NB4 (cell line): ENCODE data around the gene CCDC51.
"Not testable (repeated sequence)": the region's sequence is repeated elsewhere in the genome, so short reads cannot be mapped to it uniquely, and the experiment has no call there.

Experiments
- DNase-seq: peaks from one replicate; pipeline ENCODE4 v3.0.0; 2010; ENCODE audit warnings: low read depth
- H3K4me3 ChIP-seq: one replicate; pipeline ENCODE4 v1.5.1; 2011; ENCODE audit warnings: mild to moderate bottlenecking, low read depth, low read length, moderate library complexity
- CTCF ChIP-seq: IDR thresholded peaks from one replicate; pipeline ENCODE4 v1.5.1; 2012; ENCODE audit warnings: low read depth, low read length
- MYC ChIP-seq: IDR thresholded peaks from 2 replicates; pipeline ENCODE4 v1.6.1; 2011; ENCODE audit warnings: low read depth, low read length
- POLR2A ChIP-seq: IDR thresholded peaks from 2 replicates; pipeline ENCODE4 v1.6.1; 2011; ENCODE audit warnings: mild to moderate bottlenecking; ENCODE audit not compliant: insufficient read length; ENCODE audit errors: extremely low read depth
- TF ChIP-seq, protein P1 (sequence below): IDR thresholded peaks from 2 replicates; pipeline ENCODE4 v1.6.1; 2011; ENCODE audit warnings: low read depth, low read length

The CCDC51 gene, protein sequence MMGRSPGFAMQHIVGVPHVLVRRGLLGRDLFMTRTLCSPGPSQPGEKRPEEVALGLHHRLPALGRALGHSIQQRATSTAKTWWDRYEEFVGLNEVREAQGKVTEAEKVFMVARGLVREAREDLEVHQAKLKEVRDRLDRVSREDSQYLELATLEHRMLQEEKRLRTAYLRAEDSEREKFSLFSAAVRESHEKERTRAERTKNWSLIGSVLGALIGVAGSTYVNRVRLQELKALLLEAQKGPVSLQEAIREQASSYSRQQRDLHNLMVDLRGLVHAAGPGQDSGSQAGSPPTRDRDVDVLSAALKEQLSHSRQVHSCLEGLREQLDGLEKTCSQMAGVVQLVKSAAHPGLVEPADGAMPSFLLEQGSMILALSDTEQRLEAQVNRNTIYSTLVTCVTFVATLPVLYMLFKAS

DNA sequence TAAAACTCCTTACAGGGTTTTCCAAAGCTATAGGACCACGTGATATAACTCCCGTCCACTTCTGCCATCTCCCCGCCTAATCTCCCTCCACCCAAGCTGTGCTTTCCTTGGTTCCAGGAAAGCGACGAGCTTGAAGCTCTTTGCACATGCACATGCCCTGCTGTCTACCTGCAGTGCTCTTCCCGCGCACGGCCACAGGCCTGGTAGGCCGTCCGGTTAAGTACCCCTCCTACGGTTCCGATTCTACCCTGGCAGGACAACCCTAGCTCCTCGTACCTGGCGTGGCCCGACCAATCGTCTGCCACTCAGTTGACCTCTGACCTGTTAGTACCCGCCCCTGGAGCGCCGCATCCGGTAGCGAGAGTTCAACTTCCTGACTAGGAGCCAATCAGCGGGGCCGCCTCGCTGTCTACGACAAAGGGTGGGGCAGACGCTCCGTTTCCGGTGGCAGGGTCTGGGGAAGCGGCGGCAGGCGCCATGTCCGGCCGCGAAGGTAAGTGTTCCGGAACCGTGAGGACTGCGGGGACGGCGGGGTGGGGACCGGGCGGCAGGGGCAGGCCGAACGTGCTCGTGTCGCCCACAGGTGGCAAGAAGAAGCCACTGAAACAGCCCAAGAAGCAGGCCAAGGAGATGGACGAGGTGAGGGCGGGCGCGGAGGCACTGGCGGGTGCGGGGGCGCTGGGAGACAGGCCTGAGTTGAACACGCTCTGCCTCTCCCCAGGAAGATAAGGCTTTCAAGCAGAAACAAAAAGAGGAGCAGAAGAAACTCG is at the start of gene CCDC51, which contains the start of gene TMA7:
TSS of gene CCDC51 (minus strand) at position 300 of the 770 bp plus-strand sequence. CDS start 4,991 bp downstream, outside the sequence.
TSS of gene TMA7 (plus strand) at position 438 of the 770 bp plus-strand sequence. CDS start at position 478, 40 bp downstream.
- peak; percentile 85 for TF ChIP-seq POLR2A
- no peak for TF ChIP-seq CTCF
- TF ChIP-seq, protein P1, sequence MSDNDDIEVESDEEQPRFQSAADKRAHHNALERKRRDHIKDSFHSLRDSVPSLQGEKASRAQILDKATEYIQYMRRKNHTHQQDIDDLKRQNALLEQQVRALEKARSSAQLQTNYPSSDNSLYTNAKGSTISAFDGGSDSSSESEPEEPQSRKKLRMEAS = peak; percentile 55
- TF ChIP-seq MYC = peak; percentile 76
- DNase-seq = peak; percentile 98
- H3K4me3 ChIP-seq = peak within 1 kb of the TSS; percentile 99

DNA sequence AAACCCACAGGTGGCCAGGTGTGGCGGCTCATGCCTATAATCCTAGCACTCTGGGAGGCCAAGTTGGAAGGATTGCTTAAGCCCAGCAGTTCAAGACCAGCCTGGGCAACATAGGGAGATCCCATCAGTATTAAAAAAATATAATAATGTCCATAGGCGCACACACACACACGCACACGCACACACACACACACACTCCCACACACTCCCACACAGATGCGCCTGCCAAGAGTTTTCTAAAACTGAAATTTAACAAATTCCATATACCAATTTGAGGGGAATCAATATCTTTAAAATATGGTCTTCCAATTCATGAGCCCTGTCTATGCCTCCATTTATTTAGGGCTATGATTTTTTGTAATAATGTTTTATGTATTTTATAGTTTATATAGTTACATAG is 47.0 kb upstream of the CCDC51 start:
- no peak overlapping the region for H3K4me3 ChIP-seq
- DNase-seq = no peak
- TF ChIP-seq, protein P1 = no peak
- TF ChIP-seq CTCF (no peak), MYC (no peak), POLR2A (no peak)

- not testable (repeated sequence) for H3K4me3 ChIP-seq, DNase-seq
Observed at GRCh38 chr3:48482822-48483221, 42.9 kb upstream of the CCDC51 start.

- not testable (repeated sequence) for DNase-seq, H3K4me3 ChIP-seq
Observed at GRCh38 chr3:48480891-48481290, 41.0 kb upstream of the CCDC51 start.

DNA sequence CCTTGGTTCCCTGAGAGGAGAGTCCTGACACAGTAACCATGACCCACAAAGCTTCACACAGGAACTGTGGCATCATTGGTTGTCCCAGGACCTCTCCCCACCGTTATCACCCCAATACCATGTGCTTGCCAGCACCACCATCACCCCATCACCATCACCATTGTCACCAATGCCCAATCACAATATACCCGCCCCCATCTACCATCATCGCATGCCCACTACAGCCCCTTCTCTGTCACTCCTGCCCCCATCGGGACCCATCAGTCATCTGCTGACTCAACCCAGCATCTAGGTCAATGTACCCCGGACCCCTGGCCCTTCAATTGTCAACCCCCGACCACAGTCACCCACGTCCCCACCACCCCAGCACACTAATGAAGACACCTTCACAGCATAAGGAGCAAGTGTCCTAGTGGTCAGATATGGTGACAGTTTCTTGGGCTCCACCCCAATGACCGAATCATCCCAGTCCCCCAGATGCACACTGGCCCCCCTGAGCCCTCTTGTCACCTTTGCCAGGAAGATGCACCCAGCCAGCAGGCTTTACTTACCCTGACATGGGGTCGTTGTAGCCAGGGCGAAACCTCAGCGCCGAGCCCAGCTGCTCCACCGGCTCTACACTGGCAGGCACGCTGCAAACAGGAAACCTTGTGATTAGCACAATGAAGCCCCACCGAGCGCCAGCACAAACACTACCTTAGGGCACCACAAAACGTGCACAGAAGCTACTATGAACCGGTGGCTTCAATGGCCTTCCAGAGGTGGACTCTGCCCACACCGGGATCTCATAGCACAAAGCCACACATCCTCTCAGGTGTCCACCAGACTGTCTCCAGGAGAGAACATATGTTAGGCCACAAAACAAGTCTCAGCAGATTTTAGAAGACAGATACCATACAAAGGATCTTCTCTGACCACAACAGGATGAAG is 39.0 kb upstream of the CCDC51 start:
- TF ChIP-seq, protein P1 = peak; percentile 56; the same call in 1 of the 2 replicates
- TF ChIP-seq MYC = no peak
- peak; percentile 41 for DNase-seq
- H3K4me3 ChIP-seq = no peak overlapping the region

DNA sequence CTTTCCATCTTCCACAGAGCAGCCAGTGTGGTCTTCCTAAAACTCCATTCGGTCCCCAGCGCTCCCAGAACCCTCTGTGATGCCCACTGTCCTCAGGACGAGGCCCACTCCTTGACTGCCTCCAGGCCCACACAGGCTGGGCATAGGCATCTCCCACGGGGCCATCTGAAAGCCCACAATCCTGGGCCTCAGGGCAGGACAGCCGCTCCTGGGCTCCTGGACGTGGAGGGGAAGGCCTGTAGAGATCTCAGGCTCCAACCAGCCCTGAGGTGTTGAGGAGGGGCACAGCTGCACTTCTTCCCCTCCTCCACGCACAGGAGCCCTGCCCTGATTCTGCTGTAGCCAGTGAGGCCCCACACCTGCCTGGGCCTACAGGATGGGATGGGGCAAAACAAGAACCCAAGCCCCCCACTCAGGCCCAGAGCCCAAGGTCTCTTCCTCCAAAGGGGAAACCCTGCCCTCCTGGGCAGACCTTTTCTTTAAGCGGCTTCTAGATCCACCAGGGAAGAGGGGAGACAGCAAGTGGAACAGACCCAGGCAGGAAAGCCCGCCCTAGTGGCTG is 38.1 kb upstream of the CCDC51 start:
- TF ChIP-seq, protein P1 = no peak
- TF ChIP-seq CTCF = no peak
- no peak for TF ChIP-seq POLR2A
- no peak for TF ChIP-seq MYC
- no peak for DNase-seq
- H3K4me3 ChIP-seq = no peak overlapping the region
